Ishikawa (cell line): Measurements from ENCODE around the gene KCNC2.

Experiments
- CEBPB ChIP-seq: IDR thresholded peaks from 2 replicates; pipeline ENCODE4 v1.6.1; 2012
- CREB1 ChIP-seq: IDR thresholded peaks from 2 replicates; pipeline ENCODE4 v1.6.1; 2012; ENCODE audit warnings: low read depth
- EGR1 ChIP-seq: IDR thresholded peaks from 2 replicates; pipeline ENCODE4 v1.6.1; 2012
- EP300 ChIP-seq: IDR thresholded peaks from 2 replicates; pipeline ENCODE4 v1.6.1; 2012; ENCODE audit warnings: borderline replicate concordance
- FOXM1 ChIP-seq: IDR thresholded peaks from 2 replicates; pipeline ENCODE4 v1.6.1; 2012; ENCODE audit warnings: low read depth, borderline replicate concordance
- NFIC ChIP-seq: IDR thresholded peaks from 2 replicates; pipeline ENCODE4 v1.6.1; 2012
- RAD21 ChIP-seq: IDR thresholded peaks from 2 replicates; pipeline ENCODE4 v1.6.1; 2012; ENCODE audit warnings: low read depth
- TAF1 ChIP-seq: IDR thresholded peaks from 2 replicates; pipeline ENCODE4 v1.6.1; 2012; ENCODE audit warnings: low read depth, mild to moderate bottlenecking
- TCF12 ChIP-seq: IDR thresholded peaks from 2 replicates; pipeline ENCODE4 v1.6.1; 2012; ENCODE audit warnings: low read depth
- TEAD4 ChIP-seq: IDR thresholded peaks from 2 replicates; pipeline ENCODE4 v1.6.1; 2012
- YY1 ChIP-seq: IDR thresholded peaks from 2 replicates; pipeline ENCODE4 v1.6.1; 2012; ENCODE audit warnings: low read depth
- ZBTB7A ChIP-seq: IDR thresholded peaks from 2 replicates; pipeline ENCODE4 v1.6.1; 2012; ENCODE audit warnings: low read depth
- TF ChIP-seq, protein P1 (sequence below): IDR thresholded peaks from 2 replicates; pipeline ENCODE4 v1.6.1; 2012; ENCODE audit warnings: low read depth, mild to moderate bottlenecking
- TF ChIP-seq, protein P2 (sequence below): IDR thresholded peaks from 2 replicates; pipeline ENCODE4 v1.6.1; 2012
- TF ChIP-seq, protein P3 (sequence below): IDR thresholded peaks from 2 replicates; pipeline ENCODE4 v1.6.1; 2012

Gene KCNC2

DNA sequence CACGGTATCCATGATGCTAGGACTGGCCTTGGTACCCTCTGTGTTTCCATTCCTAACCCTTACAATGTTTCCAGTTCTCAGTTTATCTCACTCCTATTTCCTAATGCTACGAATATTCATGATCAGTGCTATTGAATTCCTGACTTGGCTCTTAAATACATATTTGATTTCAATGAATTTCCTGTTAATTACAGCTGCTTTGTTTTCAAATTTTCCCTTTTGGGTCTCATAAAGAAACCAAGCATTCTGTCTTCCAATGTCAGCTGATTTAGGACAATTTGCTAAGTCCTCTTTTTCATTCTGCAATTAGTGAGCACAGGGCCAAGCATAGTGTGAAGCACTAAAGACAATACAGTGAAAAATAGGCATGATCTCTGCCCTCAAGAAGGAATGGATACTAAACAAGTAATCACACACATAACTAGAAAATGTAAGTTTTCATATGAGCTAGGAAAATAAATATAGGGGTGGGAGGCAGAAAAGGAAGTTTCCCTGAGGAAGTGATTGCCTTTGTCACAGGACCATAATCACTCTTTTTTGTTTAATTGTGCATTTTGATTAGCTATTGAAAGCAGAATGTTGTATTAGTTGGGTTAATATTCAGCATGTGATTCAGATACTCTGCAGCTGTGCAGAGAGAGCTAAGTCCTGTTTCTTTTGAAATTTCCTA is 88.5 kb downstream of the KCNC2 start:
- no peak for TF ChIP-seq CEBPB
- no peak for TF ChIP-seq TAF1
- no peak for TF ChIP-seq CREB1
- no peak for TF ChIP-seq TCF12
- no peak for TF ChIP-seq FOXM1
- no peak for TF ChIP-seq NFIC

DNA sequence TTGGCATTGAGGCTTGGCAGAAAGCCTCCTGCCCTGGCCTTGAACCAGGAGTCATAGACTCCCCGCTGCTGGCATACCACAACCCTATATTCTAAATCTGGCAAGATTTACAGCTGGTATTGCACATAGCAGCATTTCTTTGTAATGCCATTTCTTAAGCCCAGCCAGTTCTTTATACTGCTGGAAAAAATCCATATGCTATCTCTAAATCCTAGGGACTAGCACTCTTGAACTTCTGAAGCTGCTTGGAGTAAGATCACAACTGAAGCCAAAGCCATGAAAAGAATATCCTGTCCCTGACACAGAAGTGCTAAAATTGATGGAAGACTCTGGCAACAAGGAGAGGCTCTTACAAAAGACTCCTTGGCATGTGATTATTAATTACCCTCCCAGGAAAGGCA is 89.3 kb downstream of the KCNC2 start:
- peak; percentile 97 for TF ChIP-seq TEAD4
- TF ChIP-seq YY1, result no peak
- TF ChIP-seq ZBTB7A, result no peak
- TF ChIP-seq TAF1, result no peak
- TF ChIP-seq RAD21, result no peak
- TF ChIP-seq CEBPB, result peak; percentile 96
- TF ChIP-seq, protein P1, sequence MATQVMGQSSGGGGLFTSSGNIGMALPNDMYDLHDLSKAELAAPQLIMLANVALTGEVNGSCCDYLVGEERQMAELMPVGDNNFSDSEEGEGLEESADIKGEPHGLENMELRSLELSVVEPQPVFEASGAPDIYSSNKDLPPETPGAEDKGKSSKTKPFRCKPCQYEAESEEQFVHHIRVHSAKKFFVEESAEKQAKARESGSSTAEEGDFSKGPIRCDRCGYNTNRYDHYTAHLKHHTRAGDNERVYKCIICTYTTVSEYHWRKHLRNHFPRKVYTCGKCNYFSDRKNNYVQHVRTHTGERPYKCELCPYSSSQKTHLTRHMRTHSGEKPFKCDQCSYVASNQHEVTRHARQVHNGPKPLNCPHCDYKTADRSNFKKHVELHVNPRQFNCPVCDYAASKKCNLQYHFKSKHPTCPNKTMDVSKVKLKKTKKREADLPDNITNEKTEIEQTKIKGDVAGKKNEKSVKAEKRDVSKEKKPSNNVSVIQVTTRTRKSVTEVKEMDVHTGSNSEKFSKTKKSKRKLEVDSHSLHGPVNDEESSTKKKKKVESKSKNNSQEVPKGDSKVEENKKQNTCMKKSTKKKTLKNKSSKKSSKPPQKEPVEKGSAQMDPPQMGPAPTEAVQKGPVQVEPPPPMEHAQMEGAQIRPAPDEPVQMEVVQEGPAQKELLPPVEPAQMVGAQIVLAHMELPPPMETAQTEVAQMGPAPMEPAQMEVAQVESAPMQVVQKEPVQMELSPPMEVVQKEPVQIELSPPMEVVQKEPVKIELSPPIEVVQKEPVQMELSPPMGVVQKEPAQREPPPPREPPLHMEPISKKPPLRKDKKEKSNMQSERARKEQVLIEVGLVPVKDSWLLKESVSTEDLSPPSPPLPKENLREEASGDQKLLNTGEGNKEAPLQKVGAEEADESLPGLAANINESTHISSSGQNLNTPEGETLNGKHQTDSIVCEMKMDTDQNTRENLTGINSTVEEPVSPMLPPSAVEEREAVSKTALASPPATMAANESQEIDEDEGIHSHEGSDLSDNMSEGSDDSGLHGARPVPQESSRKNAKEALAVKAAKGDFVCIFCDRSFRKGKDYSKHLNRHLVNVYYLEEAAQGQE, result no peak
- peak; percentile 97 for TF ChIP-seq FOXM1
- no peak for TF ChIP-seq CREB1
- peak; percentile 100 for TF ChIP-seq NFIC
- peak; percentile 97 for TF ChIP-seq TCF12
- TF ChIP-seq, protein P2, sequence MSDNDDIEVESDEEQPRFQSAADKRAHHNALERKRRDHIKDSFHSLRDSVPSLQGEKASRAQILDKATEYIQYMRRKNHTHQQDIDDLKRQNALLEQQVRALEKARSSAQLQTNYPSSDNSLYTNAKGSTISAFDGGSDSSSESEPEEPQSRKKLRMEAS, result peak; percentile 36; the same call in 1 of the 2 replicates
- peak; percentile 98 for TF ChIP-seq EP300
- TF ChIP-seq, protein P3, sequence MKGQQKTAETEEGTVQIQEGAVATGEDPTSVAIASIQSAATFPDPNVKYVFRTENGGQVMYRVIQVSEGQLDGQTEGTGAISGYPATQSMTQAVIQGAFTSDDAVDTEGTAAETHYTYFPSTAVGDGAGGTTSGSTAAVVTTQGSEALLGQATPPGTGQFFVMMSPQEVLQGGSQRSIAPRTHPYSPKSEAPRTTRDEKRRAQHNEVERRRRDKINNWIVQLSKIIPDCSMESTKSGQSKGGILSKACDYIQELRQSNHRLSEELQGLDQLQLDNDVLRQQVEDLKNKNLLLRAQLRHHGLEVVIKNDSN, result no peak; the same call in 1 of the 2 replicates

DNA sequence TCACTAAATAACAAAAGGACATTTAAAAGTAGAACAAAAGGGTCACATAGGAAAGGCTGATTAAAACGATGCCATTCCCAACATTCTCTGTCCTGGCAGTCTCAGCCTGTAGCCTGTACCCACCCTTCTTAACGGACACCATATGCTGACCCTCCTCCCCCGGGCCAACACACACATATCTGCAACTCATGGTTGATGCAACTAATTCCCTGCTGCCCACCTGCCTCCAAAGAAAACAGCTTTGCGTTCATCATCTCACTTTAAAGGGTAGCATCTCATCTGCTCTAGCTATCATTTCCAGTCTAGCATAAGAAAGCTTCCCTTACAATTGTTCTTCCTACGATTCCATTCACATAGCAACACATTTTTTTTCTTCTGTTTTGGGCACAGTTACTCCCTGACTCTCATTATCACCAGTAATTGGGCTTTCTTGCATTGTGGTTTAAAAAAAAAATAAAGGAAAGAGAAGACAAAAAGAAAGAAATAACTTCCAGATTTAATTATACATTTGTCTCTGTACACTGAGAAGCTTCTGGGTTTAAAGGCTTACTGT is 92.9 kb downstream of the KCNC2 start:
- TF ChIP-seq NFIC, result no peak
- no peak for TF ChIP-seq FOXM1
- no peak for TF ChIP-seq CEBPB
- TF ChIP-seq YY1, result no peak
- TF ChIP-seq, protein P1, result no peak

DNA sequence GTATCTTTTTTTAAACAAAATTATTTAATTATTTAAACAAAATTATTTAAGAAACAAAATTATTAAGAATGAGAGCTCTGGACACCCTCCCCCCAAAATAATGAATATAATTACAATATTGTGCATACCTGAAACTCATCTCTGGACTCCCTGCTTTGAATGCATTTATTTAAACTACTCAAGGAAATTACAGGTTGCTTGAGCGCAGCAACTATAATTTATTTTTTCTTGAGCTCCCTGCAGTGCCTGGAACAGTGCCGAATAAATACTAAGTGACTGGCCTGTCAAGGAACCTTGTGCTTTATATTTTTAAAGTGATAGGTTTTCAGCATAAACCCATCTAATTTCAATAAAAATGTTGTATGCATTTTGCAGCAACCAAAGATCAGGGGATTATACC is 93.9 kb downstream of the KCNC2 start:
- TF ChIP-seq FOXM1 (peak; percentile 97), ZBTB7A (no peak), EGR1 (no peak), CREB1 (0 out of 2 replicates have a peak, but pooled peaks have one; percentile 31), CEBPB (peak; percentile 51; the same call in 1 of the 2 replicates), RAD21 (no peak), TEAD4 (peak; percentile 93), YY1 (no peak), TCF12 (peak; percentile 95), TAF1 (no peak), EP300 (peak; percentile 97), NFIC (peak; percentile 99)
- TF ChIP-seq, protein P2, result no peak; the same call in 1 of the 2 replicates
- TF ChIP-seq, protein P3, result no peak
- TF ChIP-seq, protein P1, result no peak

DNA sequence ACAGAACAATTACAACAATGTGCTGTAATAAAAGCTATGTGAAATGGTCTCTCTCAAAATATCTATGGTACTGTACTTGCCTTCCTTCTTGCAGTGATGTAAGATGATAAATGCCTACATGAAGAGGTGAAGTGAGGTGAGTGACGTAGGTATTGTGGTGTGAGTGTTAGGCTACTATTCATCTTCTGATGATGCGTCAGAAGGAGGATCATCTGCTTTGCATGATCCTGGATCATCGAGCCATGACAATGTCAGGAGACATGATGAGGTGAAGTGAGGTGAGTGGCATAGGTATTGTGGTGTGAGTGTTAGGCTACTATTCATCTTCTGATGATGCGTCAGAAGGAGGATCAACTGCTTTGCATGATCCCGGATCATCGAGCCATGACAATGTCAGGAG is 105.8 kb downstream of the KCNC2 start:
- TF ChIP-seq FOXM1 (no peak), EP300 (no peak), CEBPB (no peak), TEAD4 (no peak), RAD21 (no peak), NFIC (no peak), ZBTB7A (no peak), YY1 (no peak)
- TF ChIP-seq, protein P2, result no peak
- TF ChIP-seq, protein P3, result no peak
- TF ChIP-seq, protein P1, result no peak
